Measurements from ENCODE around the gene CDC42BPA.

The CDC42BPA gene

DNA sequence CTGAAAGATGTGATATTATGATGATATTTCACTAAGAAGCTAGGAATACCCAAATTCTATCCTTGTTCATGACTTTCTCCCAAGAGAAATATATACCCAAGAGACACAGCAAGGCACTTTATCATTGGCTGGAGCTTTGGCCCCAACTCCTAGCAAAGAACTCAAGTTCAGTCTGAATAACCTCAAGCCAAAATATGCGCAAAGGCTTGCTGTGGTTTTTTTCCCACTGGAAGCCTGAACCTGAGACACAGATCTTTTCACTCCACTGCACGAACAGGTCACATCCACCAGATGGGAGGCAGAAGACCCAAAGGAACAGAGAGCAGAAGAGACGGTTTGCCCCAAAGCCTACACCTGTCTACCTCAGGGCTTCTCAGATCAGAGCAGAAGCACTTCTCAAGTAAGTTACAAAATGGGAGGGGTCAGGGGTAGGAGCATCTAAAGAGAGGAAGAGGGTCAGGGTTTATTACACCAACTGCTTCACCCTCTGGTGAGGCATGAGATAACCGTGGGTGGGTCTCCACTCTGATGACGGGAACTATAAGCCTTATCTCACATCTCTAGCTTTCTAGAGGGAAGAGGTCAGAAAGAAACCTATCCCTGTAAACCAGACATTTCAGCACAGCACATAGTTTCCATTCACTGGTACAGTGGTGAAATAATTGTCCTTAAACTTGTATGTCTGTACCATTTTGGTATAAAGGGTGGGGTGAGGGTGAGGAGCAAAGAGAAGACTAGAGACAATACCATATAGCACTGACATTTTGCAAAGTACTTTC lies 17.1 kb upstream of the CDC42BPA start:
- no peak for DNase-seq

GRCh38 chr1:227333423-227333822 lies 15.1 kb upstream of the CDC42BPA start:
- DNase-seq, result no peak

- no peak for DNase-seq
Measured at GRCh38 chr1:227330279-227331076, 12.2 kb upstream of the CDC42BPA start.

GRCh38 chr1:227328405-227329019 lies 10.2 kb upstream of the CDC42BPA start:
- DNase-seq, result no peak

DNA sequence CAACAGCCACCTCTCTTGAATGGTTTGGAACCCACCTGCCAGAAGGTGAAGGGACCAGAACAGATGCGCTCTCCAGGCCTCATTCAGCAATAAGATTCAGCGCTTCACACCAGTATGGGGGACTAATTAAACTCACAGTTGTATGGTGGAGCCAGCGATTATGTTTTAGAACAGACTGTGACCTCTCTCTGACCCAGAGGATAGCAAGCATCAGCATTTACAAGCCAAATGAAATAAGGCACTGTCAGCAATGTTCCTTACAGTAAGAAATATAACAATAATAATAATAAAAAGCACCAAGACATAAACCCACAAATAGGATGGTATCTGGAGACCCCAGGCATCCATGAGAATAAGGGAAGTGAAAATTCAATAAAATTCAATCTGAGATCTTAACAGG lies 6.9 kb upstream of the CDC42BPA start:
- no peak for DNase-seq

- no peak for DNase-seq
Measured at GRCh38 chr1:227323967-227324268, 5.6 kb upstream of the CDC42BPA start.

DNA sequence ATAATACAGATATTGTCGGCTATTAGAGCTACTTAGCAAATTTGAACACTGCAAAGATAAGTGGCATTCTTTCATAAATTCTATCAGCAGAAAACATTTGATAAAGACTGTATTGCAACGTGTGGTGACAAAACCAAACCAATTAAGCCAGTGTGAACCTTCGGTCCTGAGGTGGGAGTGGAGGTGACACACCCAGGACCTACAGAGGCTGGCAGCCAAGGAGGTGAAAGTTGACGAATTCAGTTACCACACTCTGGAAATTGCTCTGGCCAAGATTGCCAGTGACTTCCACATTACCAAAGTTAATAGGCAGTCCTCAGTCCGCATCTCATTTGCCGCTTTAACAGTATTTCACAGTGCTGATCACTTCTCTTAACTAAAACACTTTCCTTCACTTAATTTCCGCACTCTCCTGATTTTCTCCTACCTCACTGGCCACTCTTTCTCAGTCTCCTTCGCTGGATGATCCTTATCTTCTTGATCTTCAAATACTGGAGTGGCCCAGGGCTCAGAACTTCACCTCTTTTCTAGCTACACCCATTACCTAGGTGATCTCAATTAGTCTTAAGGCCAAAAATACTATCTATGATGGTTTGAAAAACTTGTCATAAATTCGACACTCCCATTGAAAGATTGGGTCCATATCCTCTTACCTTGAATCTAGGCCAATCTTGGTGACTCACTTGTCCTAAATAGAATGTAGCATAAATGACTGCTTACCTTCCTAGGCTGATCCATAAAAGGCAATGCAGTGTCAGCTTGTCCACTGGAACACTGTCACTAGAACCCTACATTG lies 5.1 kb upstream of the CDC42BPA start:
- no peak for DNase-seq

- DNase-seq, result no peak
Measured at GRCh38 chr1:227322376-227322775, 4.1 kb upstream of the CDC42BPA start.

DNA sequence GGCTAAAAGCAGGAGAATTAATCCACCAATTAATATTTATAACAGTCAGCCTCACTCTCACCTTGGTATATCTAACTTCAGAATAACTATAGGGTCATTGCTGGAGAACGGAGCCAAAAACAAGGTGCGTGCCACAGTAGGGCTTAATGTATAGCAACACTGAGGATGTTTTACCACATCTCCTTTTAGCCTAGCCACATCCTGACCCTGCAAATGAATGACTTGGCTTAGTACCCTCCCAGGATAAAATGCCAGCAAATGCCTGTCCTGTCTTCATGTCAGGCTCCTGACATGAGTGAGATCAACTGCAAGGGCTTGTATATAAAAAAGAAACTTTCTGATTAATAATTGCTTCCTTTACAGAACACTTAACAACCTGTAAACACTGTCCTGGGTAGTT lies 2.7 kb upstream of the CDC42BPA start:
- no peak for DNase-seq

GRCh38 chr1:227320476-227320875 lies 2.2 kb upstream of the CDC42BPA start:
- DNase-seq, result no peak

DNA sequence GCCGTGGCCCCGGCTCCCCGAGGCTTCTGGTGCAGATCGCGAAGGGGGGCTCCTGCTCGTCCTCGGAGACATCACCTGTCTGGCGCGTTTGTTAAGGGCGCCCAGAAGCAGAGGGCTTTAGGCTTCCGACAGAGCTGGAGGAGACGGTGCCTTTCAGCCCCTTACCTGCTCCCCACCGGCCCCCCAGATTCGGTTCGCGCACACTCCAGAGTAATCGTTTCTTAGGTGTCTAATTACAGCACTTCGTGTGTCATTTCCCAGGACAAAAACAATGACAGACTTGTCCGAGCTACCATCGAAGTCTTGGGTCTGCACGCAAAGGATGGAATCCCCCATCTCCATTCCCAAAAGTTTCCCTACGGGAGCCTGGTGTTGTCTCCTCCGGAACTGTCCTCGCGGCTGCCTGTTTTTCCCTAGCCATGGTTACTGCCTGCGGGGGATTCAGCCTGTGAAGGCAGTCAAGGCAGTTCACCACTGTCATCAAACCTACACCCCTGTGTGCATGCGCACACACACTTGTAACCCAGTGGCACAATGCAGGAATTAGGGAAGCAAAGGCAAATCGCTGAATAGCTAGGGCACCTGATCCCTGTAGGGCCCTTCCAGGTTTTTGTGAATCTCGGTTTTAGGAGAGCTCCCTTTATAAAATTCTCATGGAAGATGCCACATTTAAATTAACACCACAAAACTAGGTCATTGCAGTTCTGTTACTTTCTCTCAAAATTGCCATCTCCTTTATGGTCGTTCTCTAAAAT lies 738 bp upstream of the CDC42BPA start:
- DNase-seq, result no peak

DNA sequence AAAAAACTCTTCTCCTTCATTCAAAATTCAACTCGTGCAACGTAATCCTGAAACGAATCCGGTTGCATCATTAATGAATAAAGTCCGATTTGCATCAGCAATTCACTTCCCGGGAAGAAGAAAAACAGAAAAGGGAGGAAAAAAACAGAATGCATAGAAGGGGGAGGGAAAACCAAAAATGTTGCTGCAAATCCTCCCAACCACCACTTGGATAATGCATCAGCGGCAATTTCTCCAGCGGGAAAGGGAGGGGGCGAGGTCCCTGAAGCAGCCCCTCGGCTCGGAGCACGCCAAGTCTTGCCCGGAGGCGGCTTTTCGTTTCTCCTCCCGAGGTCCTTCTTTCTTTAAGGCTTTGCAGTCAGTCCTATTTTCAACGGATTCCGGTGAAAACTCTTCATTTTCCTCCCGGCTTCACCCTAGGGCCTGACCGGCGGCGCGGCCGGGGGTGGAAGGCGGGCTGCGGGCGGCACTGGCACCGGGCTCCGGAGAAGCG lies 723 bp downstream of the CDC42BPA start:
- DNase-seq, result peak; percentile 62

GRCh38 chr1:227317011-227317451 lies 1.3 kb downstream of the CDC42BPA start:
- DNase-seq, result no peak

DNA sequence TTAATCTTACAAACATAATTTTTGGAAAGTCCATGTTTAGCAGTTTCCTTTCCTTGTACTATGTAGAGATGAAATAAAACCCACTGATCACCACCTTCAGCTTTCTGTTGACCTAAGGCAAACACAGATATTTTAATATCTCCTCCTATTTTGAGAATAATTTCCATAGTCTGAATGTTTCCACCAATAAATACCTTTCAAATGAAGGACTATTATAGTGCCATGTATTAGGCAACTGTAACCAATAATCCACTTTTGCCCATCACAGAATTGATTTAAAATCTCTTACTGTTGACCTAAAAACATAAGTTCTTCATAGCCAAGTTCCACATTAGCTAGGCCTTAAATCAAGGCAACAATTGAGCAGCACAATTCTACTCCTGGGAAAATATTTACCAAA lies 1.8 kb downstream of the CDC42BPA start:
- DNase-seq, result no peak

GRCh38 chr1:227315629-227316346 lies 2.5 kb downstream of the CDC42BPA start:
- no peak for DNase-seq

- no peak for DNase-seq
Measured at GRCh38 chr1:227314014-227314848, 4.1 kb downstream of the CDC42BPA start.

DNA sequence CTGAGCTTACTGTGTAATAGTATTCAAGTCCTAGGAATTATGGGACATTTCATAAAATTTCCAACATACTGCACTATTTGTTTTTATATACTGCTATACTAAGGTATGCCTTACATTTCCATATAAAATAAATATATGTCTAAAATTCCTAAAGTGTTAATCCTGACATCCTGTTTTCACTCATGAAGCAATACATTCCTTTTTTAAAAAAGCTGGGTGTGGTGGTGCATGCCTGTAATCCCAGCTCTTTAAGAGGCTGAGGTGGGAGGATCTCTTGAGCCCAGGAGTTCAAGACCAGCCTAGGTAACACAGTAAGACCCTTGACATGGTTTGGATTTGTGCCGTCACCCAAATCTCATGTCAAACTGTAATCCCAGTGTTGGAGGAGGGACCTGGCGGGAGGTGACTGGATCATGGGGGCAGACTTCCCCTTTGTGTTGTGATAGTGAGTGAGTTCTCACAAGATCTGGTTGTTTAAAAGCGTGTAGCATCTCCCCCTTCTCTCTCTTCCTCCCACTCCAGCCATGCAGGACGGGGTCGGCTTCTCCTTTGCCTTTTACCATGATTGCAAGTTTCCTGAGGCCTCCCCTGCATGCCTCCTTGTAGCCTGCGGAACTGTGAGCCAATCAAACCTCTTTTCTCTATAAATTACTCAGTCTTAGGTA lies 5.8 kb downstream of the CDC42BPA start:
- no peak for DNase-seq

GRCh38 chr1:227311389-227312001 lies 6.8 kb downstream of the CDC42BPA start:
- no peak for DNase-seq
